Common myeloid progenitor, CD34-positive (primary cell): ENCODE data around the gene SNX15. TPM values are rescaled to one million over a fixed set of nuclear protein-coding genes. Genes with fewer than 3 reads are reported as not detected.
"Not testable (repeated sequence)": the region's sequence is repeated elsewhere in the genome, so short reads cannot be mapped to it uniquely, and the experiment has no call there.

Experiments used
- CTCF ChIA-PET: fragments of 350-600 bp; sonication (Branson Sonifier 250); formaldehyde crosslinking; loops from one replicate; lab custom pipeline; 2021; ENCODE audit warnings: antibody characterized with exemption; lab: Charles Lee
- POLR2A ChIA-PET: fragments of 350-600 bp; sonication (Branson Sonifier 250); formaldehyde crosslinking; loops from one replicate; lab custom pipeline; 2021; ENCODE audit warnings: antibody characterized with exemption; lab: Charles Lee
- DNase-seq, 3 donors: peaks; one replicate each; pipeline versions ENCODE4 v3.0.0 to v3.0.0-alpha.2; 2013
- H3K27ac ChIP-seq, 2 experiments: 1 replicate in 1 of 2; 2 replicates in 1 of 2; pipeline ENCODE4 v1.7.0; 2013; ENCODE audit warnings: inconsistent platforms in 2 of 2, low read length in 2 of 2, mild to moderate bottlenecking in 2 of 2, low read depth in 1 of 2, moderate library complexity in 1 of 2; ENCODE audit not compliant: severe bottlenecking in 2 of 2, insufficient read depth in 1 of 2, poor library complexity in 1 of 2
- H3K27me3 ChIP-seq, 5 experiments: replicated peaks in 2 of 5; 1 replicate in 3 of 5; 2 replicates in 2 of 5; pipeline versions ENCODE4 v1.6.1 to v1.7.0; 2013; ENCODE audit warnings: low read length in 4 of 5, mild to moderate bottlenecking in 2 of 5, moderate library complexity in 2 of 5, inconsistent platforms in 1 of 5; ENCODE audit not compliant: insufficient read depth in 5 of 5, control insufficient read depth in 4 of 5
- H3K36me3 ChIP-seq, 4 experiments: 1 replicate in 2 of 4; 2 replicates in 2 of 4; pipeline versions ENCODE4 v1.6.1 to v1.7.0; 2013; ENCODE audit warnings: low read length in 3 of 4, control low read depth in 1 of 4, mild to moderate bottlenecking in 1 of 4; ENCODE audit not compliant: control insufficient read depth in 4 of 4, insufficient read depth in 4 of 4
- H3K4me1 ChIP-seq, 4 experiments: 1 replicate in 3 of 4; 2 replicates in 1 of 4; pipeline versions ENCODE4 v1.6.1 to v1.7.1; 2013; ENCODE audit warnings: low read length in 3 of 4, mild to moderate bottlenecking in 3 of 4, control low read depth in 1 of 4, inconsistent platforms in 1 of 4, moderate library complexity in 1 of 4; ENCODE audit not compliant: control insufficient read depth in 4 of 4, insufficient read depth in 4 of 4; ENCODE audit errors: control extremely low read depth in 1 of 4
- H3K4me3 ChIP-seq, 7 experiments: 1 replicate in 4 of 7; 2 replicates in 3 of 7; pipeline versions ENCODE4 v1.5.1 to v1.7.0; 2013; ENCODE audit warnings: mild to moderate bottlenecking in 7 of 7, low read length in 6 of 7, moderate library complexity in 6 of 7, inconsistent platforms in 2 of 7, low read depth in 2 of 7, control low read depth in 1 of 7; ENCODE audit not compliant: insufficient read depth in 4 of 7, control insufficient read depth in 1 of 7; ENCODE audit errors: extremely low read depth in 1 of 7
- H3K9me3 ChIP-seq, 5 experiments: 1 replicate in 4 of 5; 2 replicates in 1 of 5; pipeline versions ENCODE4 v1.6.1 to v1.7.1; 2013; ENCODE audit warnings: low read length in 4 of 5, mild to moderate bottlenecking in 2 of 5, inconsistent platforms in 1 of 5, low read depth in 1 of 5, moderate library complexity in 1 of 5; ENCODE audit not compliant: control insufficient read depth in 4 of 5, insufficient read depth in 2 of 5; ENCODE audit errors: control extremely low read depth in 1 of 5
- whole genome bisulfite sequencing: methylation state at CpG from one replicate; pipeline ENCODE4 v1.1.5; 2013; ENCODE audit not compliant: insufficient coverage; 5-methylcytosine and 5-hydroxymethylcytosine counted together
- polyA plus RNA-seq: library from polyadenylated mRNA; unstranded; fragments of 120-200 nt; gene quantifications from one replicate; pipeline ENCODE4 v1.2.1, GENCODE V29; 2013

SNX15 gene
- polyA plus RNA-seq: 22.7 TPM

- peak; percentile 97 to 98 (median 98) for DNase-seq
- POLR2A ChIA-PET: no interaction called here
- 3% methylated on average over 27 of the region's 51 CpGs for WGBS
- peaks cover 0 to 6% (median 1%) of the 10 kb centered on the region in 4 experiments for H3K36me3 ChIP-seq
- peak within 1 kb of the TSS in 6 of 7 experiments; percentile 36 to 73 (median 59) for H3K4me3 ChIP-seq
- CTCF ChIA-PET: interaction anchor here (1.4 to 4.2 kb wide), 7 partner anchors 8 to 50 kb away, joined by 3 to 21 read pairs (median 4); partner anchors contain the start of genes ARL2 and SAC3D1
- H3K27me3 ChIP-seq: no peaks in the 10 kb centered on the region
- H3K27ac ChIP-seq: peak within 1 kb of the TSS in 1 of 2 experiments; percentile 71
- no peaks in the 10 kb centered on the region for H3K9me3 ChIP-seq
- H3K4me1 ChIP-seq: peaks cover 6 to 18% (median 16%) of the 10 kb centered on the region in 4 experiments
Measured at GRCh38 chr11:65027213-65028067, at the start of gene SNX15. Gene SNX15, plus strand, starts transcription at chr11:65027439. Its CDS starts 99 bp downstream, at chr11:65027538.

- H3K4me1 ChIP-seq, H3K36me3 ChIP-seq, H3K27me3 ChIP-seq, H3K4me3 ChIP-seq, H3K9me3 ChIP-seq, DNase-seq, H3K27ac ChIP-seq, CTCF ChIA-PET: not testable (repeated sequence)
- WGBS: 81% methylated on average over 3 of the region's 5 CpGs
- POLR2A ChIA-PET: interaction anchor here (0.7 kb wide), 2 partner anchors 36 to 48 kb away, joined by 3 read pairs; no protein-coding TSS in a partner anchor
Measured at GRCh38 chr11:64983339-64983738, 43.9 kb upstream of the SNX15 start.

GRCh38 chr11:64987998-64988854, 39.0 kb upstream of the SNX15 start:
- Histone ChIP-seq H3K27me3 (no peaks in the 10 kb centered on the region), H3K4me1 (peaks cover 0 to 15% (median 10%) of the 10 kb centered on the region in 4 experiments), H3K9me3 (no peaks in the 10 kb centered on the region), H3K27ac (no peak overlapping the region), H3K36me3 (no peaks in the 10 kb centered on the region), H3K4me3 (no peak overlapping the region)
- ChIA-PET CTCF (interaction anchor here (1.0 kb wide), 1 partner anchor 13 kb away, joined by 3 read pairs; no protein-coding TSS in a partner anchor), POLR2A (no interaction called here)
- WGBS: 100% methylated on average over 4 of the region's 6 CpGs
- no peak for DNase-seq

DNA sequence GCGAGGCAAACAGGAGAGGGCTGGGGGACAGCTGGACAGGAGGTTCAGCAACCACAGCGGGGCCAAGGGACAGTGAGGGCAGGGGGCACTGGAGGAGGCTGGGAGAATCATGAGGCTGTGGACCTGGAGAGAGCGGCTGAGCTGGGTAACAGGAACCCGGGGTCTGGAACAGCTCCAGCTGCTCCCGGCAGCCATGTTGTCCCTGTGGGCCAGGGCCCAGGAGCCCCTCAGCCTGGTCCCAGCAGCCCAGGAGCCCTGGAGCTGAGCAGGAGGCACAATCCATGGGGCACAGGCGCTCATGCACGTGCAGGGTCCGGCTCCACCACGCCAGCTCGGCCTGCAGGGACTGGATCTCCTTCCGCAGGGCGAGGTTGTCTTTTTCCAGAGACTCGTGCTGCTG, 37.8 kb upstream of the SNX15 start:
- Histone ChIP-seq H3K4me1 (peaks cover 0 to 15% (median 10%) of the 10 kb centered on the region in 4 experiments), H3K27ac (no peak overlapping the region), H3K36me3 (no peaks in the 10 kb centered on the region), H3K4me3 (no peak overlapping the region), H3K27me3 (peaks cover 0 to 5% (median 0%) of the 10 kb centered on the region in 5 experiments), H3K9me3 (no peaks in the 10 kb centered on the region)
- POLR2A ChIA-PET: no interaction called here
- 93% methylated on average over 12 of the region's 13 CpGs for WGBS
- CTCF ChIA-PET: no interaction called here
- no peak for DNase-seq

DNA sequence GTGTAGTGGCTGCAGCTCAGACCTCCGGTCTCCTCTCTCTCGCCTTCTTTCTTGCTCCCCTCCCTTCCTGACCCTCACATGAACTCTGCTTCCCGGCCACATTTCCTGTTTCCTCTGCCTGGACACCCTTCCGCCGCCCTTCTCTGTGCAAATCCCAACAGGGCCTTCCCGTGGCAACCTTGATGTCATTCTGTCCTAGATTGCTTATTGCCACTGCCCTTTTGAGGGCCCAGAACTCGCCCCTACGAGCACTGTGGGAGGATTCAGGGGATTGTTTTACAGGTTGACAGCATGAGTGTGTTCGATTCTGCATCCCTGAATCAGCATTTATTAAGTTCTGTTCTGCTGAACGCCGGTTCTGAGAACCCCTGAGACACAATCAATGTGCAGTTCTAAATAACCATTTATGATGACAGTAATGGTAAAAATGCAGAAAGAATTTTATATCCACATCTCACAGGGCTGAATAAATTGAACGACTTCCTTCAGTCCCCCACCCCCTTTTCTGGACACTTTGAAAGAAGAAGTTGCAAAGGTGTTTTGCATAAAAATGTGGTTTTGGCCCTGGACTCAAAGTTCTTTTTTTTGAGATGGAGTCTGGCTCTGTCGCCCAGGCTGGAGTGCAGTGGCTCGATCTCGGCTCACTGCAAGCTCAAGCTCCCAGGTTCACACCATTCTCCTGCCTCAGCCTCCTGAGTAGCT, 36.9 kb upstream of the SNX15 start:
- Histone ChIP-seq H3K4me1 (peaks cover 0 to 15% (median 10%) of the 10 kb centered on the region in 4 experiments), H3K27ac (no peak overlapping the region), H3K4me3 (no peak overlapping the region), H3K9me3 (no peaks in the 10 kb centered on the region), H3K27me3 (peaks cover 0 to 5% (median 0%) of the 10 kb centered on the region in 5 experiments), H3K36me3 (no peaks in the 10 kb centered on the region)
- peak in 2 of 3 donors; percentile 21 to 26 for DNase-seq
- POLR2A ChIA-PET: no interaction called here
- WGBS: 32% methylated on average over 11 of the region's 15 CpGs
- CTCF ChIA-PET: no interaction called here

- 87% methylated on average over 5 of the region's 7 CpGs for WGBS
- peaks cover 0 to 25% (median 21%) of the 10 kb centered on the region in 4 experiments for H3K4me1 ChIP-seq
- peaks cover 0 to 5% (median 0%) of the 10 kb centered on the region in 5 experiments for H3K27me3 ChIP-seq
- DNase-seq: no peak
- H3K9me3 ChIP-seq: no peaks in the 10 kb centered on the region
- no peaks in the 10 kb centered on the region for H3K36me3 ChIP-seq
- no peak overlapping the region for H3K27ac ChIP-seq
- no peak overlapping the region for H3K4me3 ChIP-seq
- ChIA-PET CTCF (interaction anchor here (0.7 to 7.0 kb wide), 4 partner anchors 11 to 146 kb away, joined by 3 to 41 read pairs (median 16); partner anchors contain the start of gene ARL2), POLR2A (no interaction called here)
Measured at GRCh38 chr11:64994318-64994717, 32.9 kb upstream of the SNX15 start.
